K562 (cell line): ENCODE measurements around the gene NKG7. TPM values are rescaled to one million over a fixed set of nuclear protein-coding genes. Genes with fewer than 3 reads are reported as not detected.

Source experiments
- BHLHE40 ChIP-seq: IDR thresholded peaks from 2 replicates; pipeline ENCODE4 v1.6.1; 2011; ENCODE audit warnings: low read length, improper control_type of control experiment
- DDX20 ChIP-seq: fragments of 450-650 bp; IDR thresholded peaks from 2 replicates; pipeline ENCODE4 v1.6.1; 2016; ENCODE audit warnings: missing genetic modification characterization, low read depth, mild to moderate bottlenecking, missing compliant biosample characterization, moderate library complexity
- ETV5 ChIP-seq: sonication (generic); formaldehyde crosslinking; IDR thresholded peaks from 2 replicates; pipeline ENCODE4 v1.4.0; 2020; ENCODE audit warnings: low read depth, mild to moderate bottlenecking, missing genetic modification reagents
- HCFC1 ChIP-seq: IDR thresholded peaks from 2 replicates; pipeline ENCODE4 v1.6.1; 2012; ENCODE audit warnings: low read depth, low read length, improper control_type of control experiment
- HDAC2 ChIP-seq: fragments of 450-650 bp; IDR thresholded peaks from 2 replicates; pipeline ENCODE4 v1.6.1; 2016; ENCODE audit warnings: mild to moderate bottlenecking
- KAT7 ChIP-seq: sonication (generic); formaldehyde crosslinking; IDR thresholded peaks from 2 replicates; pipeline ENCODE4 v1.8.0; 2022; ENCODE audit warnings: missing genetic modification reagents, mild to moderate bottlenecking, borderline replicate concordance
- KDM5B ChIP-seq: fragments of 200-600 bp; sonication (generic); IDR thresholded peaks from 2 replicates; pipeline ENCODE4 v1.6.1; 2012; ENCODE audit warnings: low read depth, mild to moderate bottlenecking, moderate library complexity, low read length, control low read depth, inconsistent platforms; ENCODE audit not compliant: insufficient replicate concordance
- MAZ ChIP-seq, 2 experiments: fragments of 450-650 bp in 1 of 2; sonication (generic) in 1 of 2; formaldehyde crosslinking; IDR thresholded peaks in 1 of 2; conservative IDR thresholded peaks in 1 of 2; 2 replicates each; pipeline versions ENCODE4 v1.4.0 to v1.5.0; 2020; ENCODE audit warnings: mild to moderate bottlenecking in 1 of 2, missing genetic modification reagents in 1 of 2
- MCM3 ChIP-seq: fragments of 450-650 bp; IDR thresholded peaks from 2 replicates; pipeline ENCODE4 v1.6.1; 2016
- NRF1 ChIP-seq, 2 experiments: fragments of 450-650 bp; IDR thresholded peaks in 1 of 2; conservative IDR thresholded peaks in 1 of 2; 2 replicates each; pipeline ENCODE4 v1.6.1; 2014; ENCODE audit warnings: mild to moderate bottlenecking in 2 of 2
- NUFIP1 ChIP-seq: fragments of 450-650 bp; IDR thresholded peaks from 2 replicates; pipeline ENCODE4 v1.6.1; 2018; ENCODE audit not compliant: partially characterized antibody
- TEAD1 ChIP-seq, 2 experiments: fragments of 450-650 bp in 1 of 2; sonication (generic) in 1 of 2; formaldehyde crosslinking; IDR thresholded peaks; 2 replicates each; pipeline versions ENCODE4 v1.4.0 to v1.8.0; 2020 to 2022; ENCODE audit warnings: mild to moderate bottlenecking in 2 of 2, missing genetic modification reagents in 1 of 2
- TGIF2 ChIP-seq: sonication (generic); formaldehyde crosslinking; IDR thresholded peaks from 2 replicates; pipeline ENCODE4 v1.8.1; 2022; ENCODE audit warnings: mild to moderate bottlenecking, missing genetic modification reagents, moderate library complexity
- YY1 ChIP-seq, 3 experiments: IDR thresholded peaks; 2 replicates each; pipeline ENCODE4 v1.6.1; 2011; ENCODE audit warnings: low read length in 2 of 3, mild to moderate bottlenecking in 2 of 3, moderate library complexity in 2 of 3, borderline replicate concordance in 1 of 3, control low read depth in 1 of 3, low read depth in 1 of 3; ENCODE audit not compliant: insufficient read depth in 3 of 3, insufficient replicate concordance in 2 of 3, control insufficient read depth in 1 of 3, insufficient read length in 1 of 3; ENCODE audit errors: extremely low read depth in 1 of 3
- ZNF668 ChIP-seq: fragments of 250-450 bp; sonication (Bioruptor Pico); IDR thresholded peaks from 2 replicates; pipeline ENCODE4 v1.8.0; 2022; ENCODE audit warnings: mild to moderate bottlenecking, inconsistent platforms
- polyA plus RNA-seq, 8 experiments: library from polyadenylated mRNA; depleted of rRNA in 4 of 8; stranded (reverse) in 5 of 8; unstranded in 3 of 8; fragments of >200 nt; fragmentation: Nextera tagmentation in 2 of 8; fragmentation: Illumina TruSeq in 1 of 8; extraction: Ambion mirVana in 2 of 8; extraction: Trizol in 1 of 8; gene quantifications; 2 replicates each; pipeline versions ENCODE4 v1.2.1 to v1.2.3, GENCODE V29; 2011 to 2014; ENCODE audit warnings: inconsistent platforms in 1 of 8, missing spikeins in 1 of 8
- total RNA-seq, 7 experiments: library from RNA; depleted of rRNA in 6 of 7; stranded (reverse); fragments of >200 nt in 6 of 7; fragmentation: Illumina TruSeq in 2 of 7; extraction: Trizol in 2 of 7; gene quantifications; 2 replicates each; pipeline versions ENCODE4 v1.2.1 to v1.2.3, GENCODE V29; 2011 to 2021; ENCODE audit warnings: low replicate concordance in 1 of 7
- TF ChIP-seq, protein P1 (sequence below): sonication (generic); formaldehyde crosslinking; IDR thresholded peaks from 2 replicates; pipeline ENCODE4 v1.8.0; 2022; ENCODE audit warnings: mild to moderate bottlenecking, missing genetic modification reagents
- TF ChIP-seq, protein P2 (sequence below), 3 experiments: IDR thresholded peaks in 2 of 3; conservative IDR thresholded peaks in 1 of 3; 2 replicates each; pipeline ENCODE4 v1.5.1; 2011 to 2012; ENCODE audit warnings: low read length in 3 of 3, mild to moderate bottlenecking in 3 of 3, control low read depth in 2 of 3, improper control_type of control experiment in 1 of 3, inconsistent platforms in 1 of 3, low read depth in 1 of 3, mixed read lengths in 1 of 3, moderate library complexity in 1 of 3; ENCODE audit not compliant: insufficient read depth in 2 of 3
- TF ChIP-seq, protein P3 (sequence below): sonication (generic); formaldehyde crosslinking; IDR thresholded peaks from 2 replicates; pipeline ENCODE4 v1.8.1; 2022; ENCODE audit warnings: missing genetic modification reagents

Gene NKG7
- total and polyA plus RNA-seq, 9 of the 15 experiments (the other 6 are each of a cell fraction or from before 2014, with no cell fraction given) = 0.30 to 0.70 (median 0.51) TPM; not detected in 2

DNA sequence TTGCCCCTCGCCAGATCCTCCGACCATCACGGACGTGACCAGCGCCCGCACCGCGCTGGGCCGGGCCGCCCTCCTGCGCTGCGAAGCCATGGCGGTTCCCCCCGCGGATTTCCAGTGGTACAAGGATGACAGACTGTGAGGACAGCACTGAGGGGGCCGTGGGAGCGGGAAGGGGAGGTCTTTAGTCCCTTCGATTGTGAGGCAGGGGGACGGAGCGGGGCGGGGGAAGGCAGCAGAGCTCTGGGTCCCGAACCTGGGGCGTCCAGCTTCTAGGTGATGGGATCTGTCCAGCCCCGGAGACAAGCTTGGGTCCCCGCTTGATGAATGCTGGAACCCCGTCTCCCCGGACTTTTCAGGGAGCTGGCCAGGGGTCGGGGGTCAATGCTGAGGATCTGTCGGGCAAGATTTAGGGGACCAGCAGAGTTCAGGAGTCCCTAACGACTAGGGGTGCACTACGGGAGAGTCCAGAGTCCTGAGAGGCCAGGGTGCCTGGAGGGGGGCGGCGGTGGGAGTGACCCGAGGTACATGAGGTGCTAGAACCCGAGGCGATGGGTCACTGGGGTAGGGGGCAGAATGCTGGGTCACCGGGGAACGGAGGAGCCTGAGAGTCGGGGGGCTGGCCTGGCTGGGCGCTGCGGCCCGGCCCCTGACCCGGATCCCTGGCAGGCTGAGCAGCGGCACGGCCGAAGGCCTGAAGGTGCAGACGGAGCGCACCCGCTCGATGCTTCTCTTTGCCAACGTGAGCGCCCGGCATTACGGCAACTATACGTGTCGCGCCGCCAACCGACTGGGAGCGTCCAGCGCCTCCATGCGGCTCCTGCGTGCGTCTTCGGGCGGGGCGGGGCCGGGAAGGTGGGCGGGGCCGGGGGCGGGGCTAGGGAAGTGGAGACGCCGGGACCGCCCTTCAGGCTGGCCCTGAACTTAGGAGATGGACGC, 45.1 kb downstream of the NKG7 start (continued):
- TF ChIP-seq YY1 (IDR thresholded peaks at IDR 0.05; ENCODE audit: borderline replicate concordance in 1 of 3, control insufficient read depth in 1 of 3, extremely low read depth in 1 of 3, insufficient read depth in 3 of 3, insufficient read length in 1 of 3, insufficient replicate concordance in 2 of 3, low read depth in 1 of 3, low read length in 2 of 3) = peak in 2 of 3 experiments; percentile 73 to 87
- TF ChIP-seq KAT7 (CRISPR knock-in tag) = no peak
- TF ChIP-seq, protein P1, sequence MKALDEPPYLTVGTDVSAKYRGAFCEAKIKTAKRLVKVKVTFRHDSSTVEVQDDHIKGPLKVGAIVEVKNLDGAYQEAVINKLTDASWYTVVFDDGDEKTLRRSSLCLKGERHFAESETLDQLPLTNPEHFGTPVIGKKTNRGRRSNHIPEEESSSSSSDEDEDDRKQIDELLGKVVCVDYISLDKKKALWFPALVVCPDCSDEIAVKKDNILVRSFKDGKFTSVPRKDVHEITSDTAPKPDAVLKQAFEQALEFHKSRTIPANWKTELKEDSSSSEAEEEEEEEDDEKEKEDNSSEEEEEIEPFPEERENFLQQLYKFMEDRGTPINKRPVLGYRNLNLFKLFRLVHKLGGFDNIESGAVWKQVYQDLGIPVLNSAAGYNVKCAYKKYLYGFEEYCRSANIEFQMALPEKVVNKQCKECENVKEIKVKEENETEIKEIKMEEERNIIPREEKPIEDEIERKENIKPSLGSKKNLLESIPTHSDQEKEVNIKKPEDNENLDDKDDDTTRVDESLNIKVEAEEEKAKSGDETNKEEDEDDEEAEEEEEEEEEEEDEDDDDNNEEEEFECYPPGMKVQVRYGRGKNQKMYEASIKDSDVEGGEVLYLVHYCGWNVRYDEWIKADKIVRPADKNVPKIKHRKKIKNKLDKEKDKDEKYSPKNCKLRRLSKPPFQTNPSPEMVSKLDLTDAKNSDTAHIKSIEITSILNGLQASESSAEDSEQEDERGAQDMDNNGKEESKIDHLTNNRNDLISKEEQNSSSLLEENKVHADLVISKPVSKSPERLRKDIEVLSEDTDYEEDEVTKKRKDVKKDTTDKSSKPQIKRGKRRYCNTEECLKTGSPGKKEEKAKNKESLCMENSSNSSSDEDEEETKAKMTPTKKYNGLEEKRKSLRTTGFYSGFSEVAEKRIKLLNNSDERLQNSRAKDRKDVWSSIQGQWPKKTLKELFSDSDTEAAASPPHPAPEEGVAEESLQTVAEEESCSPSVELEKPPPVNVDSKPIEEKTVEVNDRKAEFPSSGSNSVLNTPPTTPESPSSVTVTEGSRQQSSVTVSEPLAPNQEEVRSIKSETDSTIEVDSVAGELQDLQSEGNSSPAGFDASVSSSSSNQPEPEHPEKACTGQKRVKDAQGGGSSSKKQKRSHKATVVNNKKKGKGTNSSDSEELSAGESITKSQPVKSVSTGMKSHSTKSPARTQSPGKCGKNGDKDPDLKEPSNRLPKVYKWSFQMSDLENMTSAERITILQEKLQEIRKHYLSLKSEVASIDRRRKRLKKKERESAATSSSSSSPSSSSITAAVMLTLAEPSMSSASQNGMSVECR = no peak
- peak; percentile 89 for TF ChIP-seq KDM5B
- TF ChIP-seq NUFIP1 = no peak
- TF ChIP-seq ETV5 (CRISPR knock-in tag) = no peak
- TF ChIP-seq, protein P2, sequence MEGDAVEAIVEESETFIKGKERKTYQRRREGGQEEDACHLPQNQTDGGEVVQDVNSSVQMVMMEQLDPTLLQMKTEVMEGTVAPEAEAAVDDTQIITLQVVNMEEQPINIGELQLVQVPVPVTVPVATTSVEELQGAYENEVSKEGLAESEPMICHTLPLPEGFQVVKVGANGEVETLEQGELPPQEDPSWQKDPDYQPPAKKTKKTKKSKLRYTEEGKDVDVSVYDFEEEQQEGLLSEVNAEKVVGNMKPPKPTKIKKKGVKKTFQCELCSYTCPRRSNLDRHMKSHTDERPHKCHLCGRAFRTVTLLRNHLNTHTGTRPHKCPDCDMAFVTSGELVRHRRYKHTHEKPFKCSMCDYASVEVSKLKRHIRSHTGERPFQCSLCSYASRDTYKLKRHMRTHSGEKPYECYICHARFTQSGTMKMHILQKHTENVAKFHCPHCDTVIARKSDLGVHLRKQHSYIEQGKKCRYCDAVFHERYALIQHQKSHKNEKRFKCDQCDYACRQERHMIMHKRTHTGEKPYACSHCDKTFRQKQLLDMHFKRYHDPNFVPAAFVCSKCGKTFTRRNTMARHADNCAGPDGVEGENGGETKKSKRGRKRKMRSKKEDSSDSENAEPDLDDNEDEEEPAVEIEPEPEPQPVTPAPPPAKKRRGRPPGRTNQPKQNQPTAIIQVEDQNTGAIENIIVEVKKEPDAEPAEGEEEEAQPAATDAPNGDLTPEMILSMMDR (IDR thresholded peaks at IDR 0.05 in 2 of 3, conservative IDR thresholded peaks at IDR 0.05 in 1 of 3; ENCODE audit: insufficient read depth in 2 of 3, low read depth in 1 of 3, low read length in 3 of 3) = peak; percentile 30 to 64 (median 48); a peak in 4 of 6 replicates
- TF ChIP-seq BHLHE40 = 0 out of 2 replicates have a peak, but pooled peaks have one; percentile 21
- TF ChIP-seq MCM3 = no peak
- peak; percentile 46; the same call in 1 of the 2 replicates for TF ChIP-seq HCFC1
- TF ChIP-seq NRF1 (conservative IDR thresholded peaks at IDR 0.05 in 1 of 2, IDR thresholded peaks at IDR 0.05 in 1 of 2) = no peak
- TF ChIP-seq DDX20 (tag) = no peak
- peak in 1 of 2 experiments; percentile 57; a peak in 1 of 4 replicates for TF ChIP-seq TEAD1 (CRISPR knock-in tag; IDR thresholded peaks at IDR 0.05)
- no peak for TF ChIP-seq TGIF2 (CRISPR knock-in tag)
- TF ChIP-seq, protein P3, sequence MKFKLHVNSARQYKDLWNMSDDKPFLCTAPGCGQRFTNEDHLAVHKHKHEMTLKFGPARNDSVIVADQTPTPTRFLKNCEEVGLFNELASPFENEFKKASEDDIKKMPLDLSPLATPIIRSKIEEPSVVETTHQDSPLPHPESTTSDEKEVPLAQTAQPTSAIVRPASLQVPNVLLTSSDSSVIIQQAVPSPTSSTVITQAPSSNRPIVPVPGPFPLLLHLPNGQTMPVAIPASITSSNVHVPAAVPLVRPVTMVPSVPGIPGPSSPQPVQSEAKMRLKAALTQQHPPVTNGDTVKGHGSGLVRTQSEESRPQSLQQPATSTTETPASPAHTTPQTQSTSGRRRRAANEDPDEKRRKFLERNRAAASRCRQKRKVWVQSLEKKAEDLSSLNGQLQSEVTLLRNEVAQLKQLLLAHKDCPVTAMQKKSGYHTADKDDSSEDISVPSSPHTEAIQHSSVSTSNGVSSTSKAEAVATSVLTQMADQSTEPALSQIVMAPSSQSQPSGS (CRISPR knock-in tag) = no peak
- TF ChIP-seq ZNF668 (CRISPR knock-in tag) = no peak
- no peak for TF ChIP-seq HDAC2
- peak; percentile 54 to 62; a peak in 2 of 4 replicates for TF ChIP-seq MAZ (CRISPR knock-in tag; conservative IDR thresholded peaks at IDR 0.05 in 1 of 2, IDR thresholded peaks at IDR 0.05 in 1 of 2)
